ENCODE measurements around the gene RD3L. TPM values are rescaled to one million over a fixed set of nuclear protein-coding genes. Genes with fewer than 3 reads are reported as not detected.

Gene RD3L
- total and polyA plus RNA-seq, 11 donors, result 4.3 to 42.5 (median 25.5) TPM

DNA sequence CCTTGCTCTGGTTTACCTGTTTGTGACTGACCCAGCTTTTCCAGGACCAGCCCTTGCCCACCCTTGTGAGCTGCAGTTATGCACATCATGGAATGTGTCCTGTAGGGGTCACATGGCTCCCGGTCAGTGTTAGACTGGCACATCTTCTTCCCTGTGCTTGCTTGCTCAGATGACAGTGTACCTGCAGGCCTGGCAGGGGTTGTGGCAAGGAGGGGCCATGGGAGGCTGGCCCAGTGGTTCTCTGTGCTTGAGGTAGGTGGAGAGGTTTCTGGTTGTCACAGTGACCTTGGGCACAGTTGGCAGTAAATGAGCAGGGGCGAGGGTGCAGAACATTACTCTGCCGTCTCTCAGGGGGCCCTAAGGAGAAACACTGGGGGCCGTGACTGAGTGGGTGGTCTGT is 27.6 kb upstream of the RD3L start:
- TF ChIP-seq, protein P1, sequence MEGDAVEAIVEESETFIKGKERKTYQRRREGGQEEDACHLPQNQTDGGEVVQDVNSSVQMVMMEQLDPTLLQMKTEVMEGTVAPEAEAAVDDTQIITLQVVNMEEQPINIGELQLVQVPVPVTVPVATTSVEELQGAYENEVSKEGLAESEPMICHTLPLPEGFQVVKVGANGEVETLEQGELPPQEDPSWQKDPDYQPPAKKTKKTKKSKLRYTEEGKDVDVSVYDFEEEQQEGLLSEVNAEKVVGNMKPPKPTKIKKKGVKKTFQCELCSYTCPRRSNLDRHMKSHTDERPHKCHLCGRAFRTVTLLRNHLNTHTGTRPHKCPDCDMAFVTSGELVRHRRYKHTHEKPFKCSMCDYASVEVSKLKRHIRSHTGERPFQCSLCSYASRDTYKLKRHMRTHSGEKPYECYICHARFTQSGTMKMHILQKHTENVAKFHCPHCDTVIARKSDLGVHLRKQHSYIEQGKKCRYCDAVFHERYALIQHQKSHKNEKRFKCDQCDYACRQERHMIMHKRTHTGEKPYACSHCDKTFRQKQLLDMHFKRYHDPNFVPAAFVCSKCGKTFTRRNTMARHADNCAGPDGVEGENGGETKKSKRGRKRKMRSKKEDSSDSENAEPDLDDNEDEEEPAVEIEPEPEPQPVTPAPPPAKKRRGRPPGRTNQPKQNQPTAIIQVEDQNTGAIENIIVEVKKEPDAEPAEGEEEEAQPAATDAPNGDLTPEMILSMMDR (IDR thresholded peaks at IDR 0.05), result no peak
- no peak for TF ChIP-seq POLR2A (IDR thresholded peaks at IDR 0.05)
- Histone ChIP-seq H3K36me3 (no peaks in the 10 kb centered on the region), H3K27ac (no peak overlapping the region), H3K27me3 (no peaks in the 10 kb centered on the region), H3K4me3 (no peak overlapping the region), H3K4me1 (peaks cover 0 to 7% (median 0%) of the 10 kb centered on the region in 12 donors), H3K9me3 (no peaks in the 10 kb centered on the region)
- ATAC-seq (peak in 3 of 4 donors; percentile 34 to 39 (median 38)), DNase-seq (no peak)
- intact Hi-C loops (cut with DNase I), result loop anchor here in 3 of 10 donors (10.0 kb wide), 2 partner anchors 165 to 395 kb away; no protein-coding TSS in a partner anchor
- 55 to 79% (median 70%) methylated on average over 2 to 4 of the region's 4 CpGs for whole genome bisulfite sequencing, 4 donors

DNA sequence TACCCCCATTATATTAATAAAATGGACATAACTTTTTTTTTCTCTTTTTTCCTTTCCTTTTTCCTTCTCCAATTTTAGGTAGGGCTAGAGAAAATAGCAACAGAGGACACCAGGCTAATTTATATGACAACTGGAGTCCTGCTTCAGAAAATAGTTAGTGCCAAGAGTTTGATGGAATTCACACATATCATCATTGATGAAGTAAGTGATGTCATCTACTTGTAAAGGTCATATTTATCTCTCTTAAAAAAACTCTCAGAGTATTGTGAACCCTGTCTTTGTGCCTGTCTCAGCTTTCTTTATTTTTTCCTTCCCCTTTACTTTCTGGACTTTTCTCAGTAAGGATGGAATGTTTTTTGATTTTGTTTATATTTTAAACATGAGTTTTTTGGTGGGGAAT is 24.3 kb upstream of the RD3L start:
- intact Hi-C loops (cut with DNase I), result no loop called here
- no peaks in the 10 kb centered on the region for H3K9me3 ChIP-seq
- H3K4me1 ChIP-seq, result peaks cover 0 to 10% (median 0%) of the 10 kb centered on the region in 12 donors
- ATAC-seq (no peak), DNase-seq (no peak)
- H3K27me3 ChIP-seq, result no peaks in the 10 kb centered on the region
- no peaks in the 10 kb centered on the region for H3K36me3 ChIP-seq
- no peak overlapping the region for H3K4me3 ChIP-seq
- TF ChIP-seq, protein P1 (IDR thresholded peaks at IDR 0.05), result no peak
- TF ChIP-seq POLR2A (IDR thresholded peaks at IDR 0.05), result no peak
- H3K27ac ChIP-seq, result no peak overlapping the region

DNA sequence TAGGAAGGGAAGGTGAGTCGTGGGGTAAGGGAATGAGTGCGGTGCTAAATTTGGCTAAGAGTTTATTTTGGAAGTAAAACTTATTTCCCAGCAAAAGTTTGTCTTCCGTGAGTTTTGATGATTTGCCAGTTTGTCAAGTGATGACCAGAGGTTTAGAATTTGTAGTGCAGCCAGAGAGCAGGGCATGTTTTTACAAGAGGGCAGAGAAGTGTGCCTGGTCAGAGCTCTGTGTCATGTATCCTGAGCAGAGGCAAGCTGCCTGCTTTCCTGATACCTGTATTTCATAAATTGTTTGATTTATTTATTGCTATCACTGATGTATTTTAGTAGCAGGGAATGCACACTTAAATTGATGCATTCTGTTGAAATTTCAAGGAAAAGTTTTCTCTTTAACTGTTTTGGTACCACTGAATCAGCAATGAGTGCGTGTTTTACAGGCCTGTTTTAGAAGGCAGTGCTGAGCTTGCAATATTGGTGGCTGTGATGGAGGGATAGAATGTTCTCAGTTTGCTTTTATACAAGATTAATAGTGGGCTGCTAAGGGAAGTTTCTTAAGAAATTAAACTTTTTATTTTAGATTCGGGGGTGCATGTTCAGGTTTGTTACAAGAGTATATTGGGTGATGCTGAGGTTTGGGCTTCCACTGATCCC is 19.7 kb upstream of the RD3L start:
- WGBS, 4 donors, result 56 to 68% (median 60%) methylated on average over 5 of the region's 5 CpGs
- intact Hi-C loops (cut with DNase I), result no loop called here

DNA sequence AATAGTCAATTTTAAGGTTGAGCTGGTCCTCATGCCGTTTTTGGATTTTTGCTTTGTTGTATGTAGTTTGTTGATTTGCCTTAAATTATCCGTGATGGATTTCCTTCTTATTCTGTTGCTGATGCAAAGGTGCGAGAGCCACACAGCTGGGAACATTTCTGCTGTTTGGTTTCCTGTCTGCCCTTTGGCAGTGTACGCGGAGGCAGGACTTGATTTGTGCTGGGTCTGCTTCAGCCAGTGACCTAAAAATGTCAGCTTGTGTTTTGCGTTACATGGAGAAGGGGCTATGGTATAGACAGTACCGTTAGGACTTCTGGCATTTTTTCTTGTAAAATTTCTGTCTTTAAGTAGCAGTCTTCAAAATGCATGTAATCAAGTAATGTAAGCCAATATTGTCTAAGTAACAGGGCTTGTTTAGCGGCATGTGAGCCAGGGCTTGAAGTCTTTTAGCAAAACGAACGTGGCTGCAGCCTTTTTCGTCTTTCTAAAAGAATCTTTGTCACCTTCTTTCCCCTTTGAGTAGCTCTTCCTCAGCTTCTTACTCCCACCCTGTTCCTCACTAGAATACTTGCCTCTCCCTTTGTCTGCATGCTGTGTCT is 18.2 kb upstream of the RD3L start:
- peaks cover 0 to 3% (median 0%) of the 10 kb centered on the region in 12 donors for H3K4me1 ChIP-seq
- no peak for TF ChIP-seq POLR2A (IDR thresholded peaks at IDR 0.05)
- intact Hi-C loops (cut with DNase I), result no loop called here
- ATAC-seq (no peak), DNase-seq (no peak)
- H3K27ac ChIP-seq, result no peak overlapping the region
- no peaks in the 10 kb centered on the region for H3K36me3 ChIP-seq
- H3K4me3 ChIP-seq, result no peak overlapping the region
- WGBS, 4 donors, result 63 to 71% (median 65%) methylated on average over 11 of the region's 11 CpGs
- H3K9me3 ChIP-seq, result no peaks in the 10 kb centered on the region
- no peaks in the 10 kb centered on the region for H3K27me3 ChIP-seq

More for the DNA sequence above, 19.7 kb upstream of the RD3L start:
- DNase-seq, result no peak
- no peak overlapping the region for H3K27ac ChIP-seq
- no peaks in the 10 kb centered on the region for H3K27me3 ChIP-seq
- ATAC-seq, result no peak
- peaks cover 0 to 3% (median 0%) of the 10 kb centered on the region in 12 donors for H3K4me1 ChIP-seq
- H3K36me3 ChIP-seq, result no peaks in the 10 kb centered on the region
- H3K9me3 ChIP-seq, result no peaks in the 10 kb centered on the region
- H3K4me3 ChIP-seq, result no peak overlapping the region
- no peak for TF ChIP-seq POLR2A (IDR thresholded peaks at IDR 0.05)
- TF ChIP-seq, protein P1 (IDR thresholded peaks at IDR 0.05), result no peak

Data from heart left ventricle (tissue), 16 donors.